ENCODE measurements around the gene PARD3.

DNA sequence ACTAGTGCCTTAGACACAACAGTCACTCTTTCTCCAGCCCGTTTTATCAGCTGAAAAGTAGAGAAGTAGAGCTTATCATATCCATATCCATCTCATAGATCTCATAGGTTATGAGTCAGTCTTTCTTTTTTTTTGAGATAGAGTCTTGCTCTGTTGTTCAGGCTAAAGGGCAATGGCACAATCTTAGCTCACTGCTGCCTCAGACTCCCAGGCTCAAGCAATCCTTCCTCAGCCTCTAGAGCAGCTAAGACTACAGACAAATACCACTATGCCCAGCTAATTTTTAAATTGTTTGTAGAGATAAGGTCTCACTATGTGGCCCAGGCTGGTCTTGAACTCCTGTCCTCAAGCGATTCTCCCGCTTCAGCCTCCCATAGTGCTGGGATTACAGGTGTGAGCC, 2.5 kb upstream of the PARD3 start:
- TF ChIP-seq, protein P1, sequence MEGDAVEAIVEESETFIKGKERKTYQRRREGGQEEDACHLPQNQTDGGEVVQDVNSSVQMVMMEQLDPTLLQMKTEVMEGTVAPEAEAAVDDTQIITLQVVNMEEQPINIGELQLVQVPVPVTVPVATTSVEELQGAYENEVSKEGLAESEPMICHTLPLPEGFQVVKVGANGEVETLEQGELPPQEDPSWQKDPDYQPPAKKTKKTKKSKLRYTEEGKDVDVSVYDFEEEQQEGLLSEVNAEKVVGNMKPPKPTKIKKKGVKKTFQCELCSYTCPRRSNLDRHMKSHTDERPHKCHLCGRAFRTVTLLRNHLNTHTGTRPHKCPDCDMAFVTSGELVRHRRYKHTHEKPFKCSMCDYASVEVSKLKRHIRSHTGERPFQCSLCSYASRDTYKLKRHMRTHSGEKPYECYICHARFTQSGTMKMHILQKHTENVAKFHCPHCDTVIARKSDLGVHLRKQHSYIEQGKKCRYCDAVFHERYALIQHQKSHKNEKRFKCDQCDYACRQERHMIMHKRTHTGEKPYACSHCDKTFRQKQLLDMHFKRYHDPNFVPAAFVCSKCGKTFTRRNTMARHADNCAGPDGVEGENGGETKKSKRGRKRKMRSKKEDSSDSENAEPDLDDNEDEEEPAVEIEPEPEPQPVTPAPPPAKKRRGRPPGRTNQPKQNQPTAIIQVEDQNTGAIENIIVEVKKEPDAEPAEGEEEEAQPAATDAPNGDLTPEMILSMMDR (IDR thresholded peaks at IDR 0.05) = no peak
- TF ChIP-seq EZH2 (IDR thresholded peaks at IDR 0.05) (no peak), EZH2phosphoT487 (IDR thresholded peaks at IDR 0.05) (no peak)

Data from neural progenitor cell (in vitro differentiated cells).